K562 (cell line): Measurements from ENCODE around the gene PYDC1. TPM values are rescaled to one million over a fixed set of nuclear protein-coding genes. Genes with fewer than 3 reads are reported as not detected.

Experiments used
- ELF2 ChIP-seq: fragments of 250-450 bp; sonication (Bioruptor Pico); IDR thresholded peaks from 2 replicates; pipeline ENCODE4 v1.5.0; 2021; ENCODE audit warnings: mild to moderate bottlenecking
- MTA2 ChIP-seq: fragments of 450-650 bp; IDR thresholded peaks from 2 replicates; pipeline ENCODE4 v1.6.1; 2016; ENCODE audit warnings: low read depth
- POLR2AphosphoS5 ChIP-seq: IDR thresholded peaks from 2 replicates; pipeline ENCODE4 v1.6.1; 2011; ENCODE audit warnings: mild to moderate bottlenecking, low read depth, low read length, moderate library complexity; ENCODE audit not compliant: control insufficient read depth, insufficient read depth
- SUPT5H ChIP-seq: fragments of 450-650 bp; IDR thresholded peaks from 2 replicates; pipeline ENCODE4 v1.6.1; 2016
- polyA plus RNA-seq, 8 experiments: library from polyadenylated mRNA; depleted of rRNA in 4 of 8; stranded (reverse) in 5 of 8; unstranded in 3 of 8; fragments of >200 nt; fragmentation: Nextera tagmentation in 2 of 8; fragmentation: Illumina TruSeq in 1 of 8; extraction: Ambion mirVana in 2 of 8; extraction: Trizol in 1 of 8; gene quantifications; 2 replicates each; pipeline versions ENCODE4 v1.2.1 to v1.2.3, GENCODE V29; 2011 to 2014; ENCODE audit warnings: inconsistent platforms in 1 of 8, missing spikeins in 1 of 8
- total RNA-seq, 7 experiments: library from RNA; depleted of rRNA in 6 of 7; stranded (reverse); fragments of >200 nt in 6 of 7; fragmentation: Illumina TruSeq in 2 of 7; extraction: Trizol in 2 of 7; gene quantifications; 2 replicates each; pipeline versions ENCODE4 v1.2.1 to v1.2.3, GENCODE V29; 2011 to 2021; ENCODE audit warnings: low replicate concordance in 1 of 7
- TF ChIP-seq, protein P1 (sequence below): fragments of 450-650 bp; IDR thresholded peaks from 2 replicates; pipeline ENCODE4 v1.6.1; 2017; ENCODE audit warnings: mild to moderate bottlenecking, moderate library complexity
- TF ChIP-seq, protein P2 (sequence below): sonication (generic); formaldehyde crosslinking; IDR thresholded peaks from 2 replicates; pipeline ENCODE4 v1.8.1; 2023; ENCODE audit warnings: mild to moderate bottlenecking, missing genetic modification reagents
- TF ChIP-seq, protein P3 (sequence below): sonication (generic); formaldehyde crosslinking; IDR thresholded peaks from 2 replicates; pipeline ENCODE4 v1.8.1; 2023; ENCODE audit warnings: mild to moderate bottlenecking, missing genetic modification reagents
- TF ChIP-seq, protein P4 (sequence below), 2 experiments: fragments of 450-650 bp in 1 of 2; sonication (generic) in 1 of 2; formaldehyde crosslinking; conservative IDR thresholded peaks; 2 replicates each; pipeline versions ENCODE4 v1.4.0 to v1.8.1; 2020 to 2022; ENCODE audit warnings: mild to moderate bottlenecking in 1 of 2, missing genetic modification reagents in 1 of 2

Gene PYDC1
- total and polyA plus RNA-seq, 9 of the 15 experiments (the other 6 are each of a cell fraction or from before 2014, with no cell fraction given) = not detected

DNA sequence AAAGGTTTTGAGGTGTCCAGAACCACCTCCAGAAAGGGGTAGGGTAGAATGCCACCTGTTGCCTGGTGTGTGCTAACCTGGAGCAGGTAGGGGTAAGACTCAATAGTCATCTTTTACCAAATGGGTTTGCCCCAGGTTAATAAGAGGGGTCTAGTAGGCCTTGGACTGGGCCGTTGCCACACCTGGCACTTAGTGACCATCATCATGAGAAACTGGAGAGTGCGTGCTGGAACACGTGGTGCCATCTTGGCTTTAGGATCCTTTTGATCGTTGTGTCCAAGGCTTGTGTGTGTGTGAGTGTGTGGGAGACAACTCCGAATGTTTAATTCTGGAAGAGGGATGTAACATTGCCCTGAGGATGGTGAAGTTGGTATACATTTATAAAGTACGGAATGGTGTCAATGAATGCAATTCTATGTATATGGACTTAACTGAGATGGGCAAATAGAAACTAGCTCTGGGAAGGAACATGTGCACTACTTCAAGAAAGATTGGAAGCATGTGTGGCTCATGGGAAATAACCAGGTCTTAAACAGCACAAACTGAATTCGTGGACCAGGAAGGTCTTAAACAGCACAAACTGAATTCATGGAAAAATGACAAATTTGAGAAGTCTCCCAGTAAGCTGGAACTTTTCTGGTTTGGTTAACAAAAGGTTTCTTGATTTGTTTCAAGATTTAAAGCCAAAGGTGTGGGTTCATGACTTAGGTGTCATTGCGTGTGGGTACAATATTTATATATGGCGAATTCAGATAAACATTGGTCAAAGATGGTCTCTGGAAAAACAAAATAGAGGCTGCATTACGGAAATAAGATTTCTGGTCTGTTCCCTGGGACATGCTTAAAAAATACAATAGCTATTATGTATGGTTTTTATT lies 29.8 kb downstream of the PYDC1 start (continued):
- TF ChIP-seq, protein P1, sequence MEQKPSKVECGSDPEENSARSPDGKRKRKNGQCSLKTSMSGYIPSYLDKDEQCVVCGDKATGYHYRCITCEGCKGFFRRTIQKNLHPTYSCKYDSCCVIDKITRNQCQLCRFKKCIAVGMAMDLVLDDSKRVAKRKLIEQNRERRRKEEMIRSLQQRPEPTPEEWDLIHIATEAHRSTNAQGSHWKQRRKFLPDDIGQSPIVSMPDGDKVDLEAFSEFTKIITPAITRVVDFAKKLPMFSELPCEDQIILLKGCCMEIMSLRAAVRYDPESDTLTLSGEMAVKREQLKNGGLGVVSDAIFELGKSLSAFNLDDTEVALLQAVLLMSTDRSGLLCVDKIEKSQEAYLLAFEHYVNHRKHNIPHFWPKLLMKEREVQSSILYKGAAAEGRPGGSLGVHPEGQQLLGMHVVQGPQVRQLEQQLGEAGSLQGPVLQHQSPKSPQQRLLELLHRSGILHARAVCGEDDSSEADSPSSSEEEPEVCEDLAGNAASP = no peak
- TF ChIP-seq POLR2AphosphoS5 (0 out of 2 replicates have a peak, but pooled peaks have one; percentile 10), SUPT5H (peak; percentile 50), MTA2 (no peak), ELF2 (CRISPR knock-in tag) (0 out of 2 replicates have a peak, but pooled peaks have one; percentile 7)
- TF ChIP-seq, protein P2, sequence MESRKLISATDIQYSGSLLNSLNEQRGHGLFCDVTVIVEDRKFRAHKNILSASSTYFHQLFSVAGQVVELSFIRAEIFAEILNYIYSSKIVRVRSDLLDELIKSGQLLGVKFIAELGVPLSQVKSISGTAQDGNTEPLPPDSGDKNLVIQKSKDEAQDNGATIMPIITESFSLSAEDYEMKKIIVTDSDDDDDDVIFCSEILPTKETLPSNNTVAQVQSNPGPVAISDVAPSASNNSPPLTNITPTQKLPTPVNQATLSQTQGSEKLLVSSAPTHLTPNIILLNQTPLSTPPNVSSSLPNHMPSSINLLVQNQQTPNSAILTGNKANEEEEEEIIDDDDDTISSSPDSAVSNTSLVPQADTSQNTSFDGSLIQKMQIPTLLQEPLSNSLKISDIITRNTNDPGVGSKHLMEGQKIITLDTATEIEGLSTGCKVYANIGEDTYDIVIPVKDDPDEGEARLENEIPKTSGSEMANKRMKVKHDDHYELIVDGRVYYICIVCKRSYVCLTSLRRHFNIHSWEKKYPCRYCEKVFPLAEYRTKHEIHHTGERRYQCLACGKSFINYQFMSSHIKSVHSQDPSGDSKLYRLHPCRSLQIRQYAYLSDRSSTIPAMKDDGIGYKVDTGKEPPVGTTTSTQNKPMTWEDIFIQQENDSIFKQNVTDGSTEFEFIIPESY (CRISPR knock-in tag) = no peak
- TF ChIP-seq, protein P3, sequence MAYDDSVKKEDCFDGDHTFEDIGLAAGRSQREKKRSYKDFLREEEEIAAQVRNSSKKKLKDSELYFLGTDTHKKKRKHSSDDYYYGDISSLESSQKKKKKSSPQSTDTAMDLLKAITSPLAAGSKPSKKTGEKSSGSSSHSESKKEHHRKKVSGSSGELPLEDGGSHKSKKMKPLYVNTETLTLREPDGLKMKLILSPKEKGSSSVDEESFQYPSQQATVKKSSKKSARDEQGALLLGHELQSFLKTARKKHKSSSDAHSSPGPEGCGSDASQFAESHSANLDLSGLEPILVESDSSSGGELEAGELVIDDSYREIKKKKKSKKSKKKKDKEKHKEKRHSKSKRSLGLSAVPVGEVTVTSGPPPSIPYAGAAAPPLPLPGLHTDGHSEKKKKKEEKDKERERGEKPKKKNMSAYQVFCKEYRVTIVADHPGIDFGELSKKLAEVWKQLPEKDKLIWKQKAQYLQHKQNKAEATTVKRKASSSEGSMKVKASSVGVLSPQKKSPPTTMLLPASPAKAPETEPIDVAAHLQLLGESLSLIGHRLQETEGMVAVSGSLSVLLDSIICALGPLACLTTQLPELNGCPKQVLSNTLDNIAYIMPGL (CRISPR knock-in tag) = peak; percentile 43; the same call in 1 of the 2 replicates
- TF ChIP-seq, protein P4, sequence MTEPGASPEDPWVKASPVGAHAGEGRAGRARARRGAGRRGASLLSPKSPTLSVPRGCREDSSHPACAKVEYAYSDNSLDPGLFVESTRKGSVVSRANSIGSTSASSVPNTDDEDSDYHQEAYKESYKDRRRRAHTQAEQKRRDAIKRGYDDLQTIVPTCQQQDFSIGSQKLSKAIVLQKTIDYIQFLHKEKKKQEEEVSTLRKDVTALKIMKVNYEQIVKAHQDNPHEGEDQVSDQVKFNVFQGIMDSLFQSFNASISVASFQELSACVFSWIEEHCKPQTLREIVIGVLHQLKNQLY (CRISPR knock-in tag; conservative IDR thresholded peaks at IDR 0.05) = no peak
